ENCODE data around the gene CFAP77. TPM values are rescaled to one million over a fixed set of nuclear protein-coding genes. Genes with fewer than 3 reads are reported as not detected.

CFAP77 gene
- total and polyA plus RNA-seq, 7 experiments from 2014 or later = not detected

DNA sequence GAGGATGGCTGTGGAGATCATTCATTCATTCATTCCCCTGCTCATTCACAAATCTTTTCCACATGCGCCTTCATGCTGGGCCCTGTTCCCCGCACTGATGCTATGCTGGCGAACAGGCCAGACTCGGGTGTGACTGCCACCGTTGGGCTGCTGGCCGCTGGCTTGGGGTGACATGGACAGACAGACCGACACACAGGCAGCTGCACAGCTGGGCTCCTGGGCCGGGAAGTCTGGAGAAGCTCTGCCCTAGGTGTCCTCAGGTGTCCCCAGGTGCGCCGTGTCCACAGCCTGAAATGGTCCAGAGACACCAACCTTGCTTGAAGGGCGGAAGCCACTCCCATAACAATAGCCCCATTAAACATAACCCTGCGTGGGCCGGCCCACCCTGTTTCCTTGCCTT is 137.4 kb downstream of the CFAP77 start:
- Mint-ChIP-seq H3K36me3 (no peaks in the 10 kb centered on the region), H3K27me3 (peaks cover 4 to 26% (median 14%) of the 10 kb centered on the region in 5 donors), H3K4me1 (no peaks in the 10 kb centered on the region), H3K4me3 (no peak overlapping the region), H3K27ac (no peak overlapping the region), H3K9me3 (peaks cover 0 to 2% (median 0%) of the 10 kb centered on the region in 11 donors)
- H3K36me3 ChIP-seq (ENCODE audit: control insufficient read depth in 2 of 3, insufficient read depth in 3 of 3, low read length in 3 of 3) = no peaks in the 10 kb centered on the region
- ATAC-seq (no peak), DNase-seq (no peak)
- H3K4me3 ChIP-seq (ENCODE audit: low read length) = no peak overlapping the region
- CTCF ChIA-PET = no interaction called here
- no peaks in the 10 kb centered on the region for H3K27me3 ChIP-seq (ENCODE audit: control insufficient read depth in 2 of 2, insufficient read depth in 2 of 2, low read length in 2 of 2)
- intact Hi-C loops (cut with micrococcal nuclease) = no loop called here
- no peak overlapping the region for H3K27ac ChIP-seq (ENCODE audit: low read depth, low read length)
- H3K9me3 ChIP-seq (ENCODE audit: control insufficient read depth in 2 of 3, low read length in 3 of 3) = no peaks in the 10 kb centered on the region
- no peaks in the 10 kb centered on the region for H3K4me1 ChIP-seq (ENCODE audit: control insufficient read depth in 2 of 2, insufficient read depth in 2 of 2, low read length in 2 of 2)
- POLR2A ChIA-PET = no interaction called here

DNA sequence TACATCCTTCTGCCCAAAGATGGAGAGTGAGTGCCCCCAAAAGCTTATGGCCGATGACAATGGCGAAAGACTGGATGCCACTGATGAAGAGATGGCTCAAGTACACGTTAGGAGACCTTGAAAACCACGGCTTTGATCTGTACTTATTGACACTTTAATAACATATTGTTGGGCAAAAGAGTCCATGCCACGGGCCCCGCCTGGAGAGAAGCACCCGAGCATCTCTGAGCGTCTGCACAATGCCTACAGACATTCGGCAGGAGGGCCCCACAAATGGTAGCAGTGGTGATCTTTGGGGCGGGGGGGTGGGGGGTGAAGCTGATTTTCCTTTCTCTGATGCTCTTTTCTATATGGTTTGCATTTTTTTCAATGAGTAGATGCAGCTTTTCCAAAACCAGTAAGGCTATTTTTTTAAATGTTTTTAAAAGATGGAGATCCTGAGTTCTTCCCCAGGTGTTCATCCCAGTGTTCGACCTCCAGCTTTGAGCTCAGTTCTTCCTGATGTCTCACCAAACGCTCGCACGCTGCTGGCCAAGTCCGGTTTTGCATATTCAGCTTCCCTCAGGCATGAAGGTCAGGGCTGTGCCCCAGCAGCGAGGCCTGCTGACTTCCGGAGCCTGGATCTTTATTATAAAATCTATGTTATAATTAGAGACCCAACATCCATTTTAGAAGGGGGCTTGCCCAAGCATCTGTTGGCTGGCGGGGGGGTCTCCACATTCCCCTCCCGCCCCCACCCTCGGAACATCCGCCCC is 138.1 kb downstream of the CFAP77 start:
- ChIA-PET CTCF (no interaction called here), POLR2A (no interaction called here)
- Histone ChIP-seq H3K4me1 (ENCODE audit: control insufficient read depth in 2 of 2, insufficient read depth in 2 of 2, low read length in 2 of 2) (no peaks in the 10 kb centered on the region), H3K9me3 (ENCODE audit: control insufficient read depth in 2 of 3, low read length in 3 of 3) (no peaks in the 10 kb centered on the region), H3K4me3 (ENCODE audit: low read length) (no peak overlapping the region), H3K27ac (ENCODE audit: low read depth, low read length) (no peak overlapping the region), H3K27me3 (ENCODE audit: control insufficient read depth in 2 of 2, insufficient read depth in 2 of 2, low read length in 2 of 2) (no peaks in the 10 kb centered on the region), H3K36me3 (ENCODE audit: control insufficient read depth in 2 of 3, insufficient read depth in 3 of 3, low read length in 3 of 3) (no peaks in the 10 kb centered on the region)
- peaks cover 0 to 2% (median 0%) of the 10 kb centered on the region in 11 donors for H3K9me3 Mint-ChIP-seq
- peaks cover 4 to 26% (median 14%) of the 10 kb centered on the region in 5 donors for H3K27me3 Mint-ChIP-seq
- H3K4me3 Mint-ChIP-seq = no peak overlapping the region
- no peaks in the 10 kb centered on the region for H3K4me1 Mint-ChIP-seq
- DNase-seq (no peak), ATAC-seq (no peak)
- no peak overlapping the region for H3K27ac Mint-ChIP-seq
- H3K36me3 Mint-ChIP-seq = no peaks in the 10 kb centered on the region
- intact Hi-C loops (cut with micrococcal nuclease) = no loop called here

DNA sequence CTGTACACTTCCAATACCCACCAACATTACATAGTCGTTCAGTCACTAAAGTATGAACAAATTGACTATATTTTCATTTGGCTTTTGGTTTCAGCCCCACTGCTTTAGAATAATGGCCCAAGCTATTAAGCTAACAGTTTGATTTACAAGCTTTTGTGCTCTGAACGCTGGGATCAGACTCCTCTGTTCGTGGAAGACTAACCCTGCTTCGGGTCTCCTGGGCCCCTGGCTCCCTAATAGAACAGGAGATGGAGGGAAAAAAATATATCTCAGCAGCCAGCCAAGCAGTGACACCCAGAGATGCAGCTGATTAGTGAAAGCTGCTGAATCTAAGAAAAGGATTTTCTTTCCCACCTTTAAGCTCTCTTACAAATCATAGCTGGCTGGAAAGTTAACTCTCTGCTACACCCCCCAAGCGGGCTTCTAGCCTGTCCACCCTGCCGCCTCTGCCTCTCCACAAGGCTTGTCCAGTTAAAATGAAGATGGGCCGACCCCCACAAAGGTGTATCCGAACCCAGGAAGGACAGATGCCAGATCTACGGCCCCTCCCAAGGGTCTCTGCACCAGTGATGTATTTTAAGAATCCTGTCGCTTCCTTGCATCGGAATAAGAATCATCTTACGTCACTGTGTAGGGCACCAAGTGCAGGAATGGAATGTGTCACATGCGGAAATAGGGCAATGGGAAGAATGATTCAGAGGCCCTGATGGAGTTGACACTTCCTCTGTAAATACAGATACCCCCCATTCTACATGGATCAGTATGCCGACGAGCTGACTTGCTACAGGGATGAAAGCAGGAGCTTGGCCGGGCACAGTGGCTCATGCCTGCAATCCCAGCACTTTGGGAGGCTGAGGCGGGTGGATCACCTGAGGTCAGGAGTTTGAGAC is 139.0 kb downstream of the CFAP77 start:
- no peaks in the 10 kb centered on the region for H3K4me1 ChIP-seq (ENCODE audit: control insufficient read depth in 2 of 2, insufficient read depth in 2 of 2, low read length in 2 of 2)
- H3K36me3 ChIP-seq (ENCODE audit: control insufficient read depth in 2 of 3, insufficient read depth in 3 of 3, low read length in 3 of 3) = no peaks in the 10 kb centered on the region
- H3K4me3 Mint-ChIP-seq = no peak overlapping the region
- ATAC-seq = no peak
- H3K4me1 Mint-ChIP-seq = no peaks in the 10 kb centered on the region
- no peaks in the 10 kb centered on the region for H3K27me3 ChIP-seq (ENCODE audit: control insufficient read depth in 2 of 2, insufficient read depth in 2 of 2, low read length in 2 of 2)
- no peaks in the 10 kb centered on the region for H3K36me3 Mint-ChIP-seq
- H3K27me3 Mint-ChIP-seq = peaks cover 4 to 26% (median 14%) of the 10 kb centered on the region in 5 donors
- H3K9me3 ChIP-seq (ENCODE audit: control insufficient read depth in 2 of 3, low read length in 3 of 3) = no peaks in the 10 kb centered on the region
- ChIA-PET POLR2A (no interaction called here), CTCF (no interaction called here)
- no peak overlapping the region for H3K27ac ChIP-seq (ENCODE audit: low read depth, low read length)
- DNase-seq = no peak
- no peak overlapping the region for H3K4me3 ChIP-seq (ENCODE audit: low read length)
- H3K9me3 Mint-ChIP-seq = peaks cover 0 to 2% (median 0%) of the 10 kb centered on the region in 11 donors
- no peak overlapping the region for H3K27ac Mint-ChIP-seq
- intact Hi-C loops (cut with micrococcal nuclease) = no loop called here

DNA sequence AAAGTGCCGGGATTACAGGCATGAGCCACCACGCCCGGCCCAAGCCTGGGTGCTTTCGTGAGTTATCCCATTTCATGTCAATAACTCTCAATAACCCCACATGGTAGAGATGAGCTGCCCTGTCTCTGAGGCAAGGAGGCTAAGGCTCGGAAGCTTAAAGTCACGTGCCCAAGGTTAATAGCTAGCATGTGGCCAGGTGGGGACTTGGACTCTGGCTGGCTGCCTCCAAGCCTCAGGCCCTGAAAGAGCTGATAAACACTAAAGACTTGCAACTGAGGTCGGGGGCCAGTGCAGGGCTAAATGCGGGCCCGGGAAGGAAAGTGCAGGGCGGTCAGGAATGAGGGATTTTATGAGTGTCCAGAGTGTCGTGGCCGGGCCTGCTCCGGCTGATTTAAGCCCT is 141.5 kb downstream of the CFAP77 start:
- no peaks in the 10 kb centered on the region for H3K4me1 ChIP-seq (ENCODE audit: control insufficient read depth in 2 of 2, insufficient read depth in 2 of 2, low read length in 2 of 2)
- ATAC-seq = no peak
- H3K36me3 ChIP-seq (ENCODE audit: control insufficient read depth in 2 of 3, insufficient read depth in 3 of 3, low read length in 3 of 3) = no peaks in the 10 kb centered on the region
- CTCF ChIA-PET = interaction anchor here (0.8 kb wide), 1 partner anchor 1503 kb away, joined by 4 read pairs; no protein-coding TSS in a partner anchor
- POLR2A ChIA-PET = no interaction called here
- H3K4me3 ChIP-seq (ENCODE audit: low read length) = no peak overlapping the region
- intact Hi-C loops (cut with micrococcal nuclease) = no loop called here
- Mint-ChIP-seq H3K27ac (no peak overlapping the region), H3K9me3 (peaks cover 0 to 2% (median 0%) of the 10 kb centered on the region in 11 donors), H3K27me3 (peaks cover 9 to 26% (median 14%) of the 10 kb centered on the region in 5 donors), H3K4me1 (no peaks in the 10 kb centered on the region), H3K36me3 (peaks cover 0 to 4% (median 0%) of the 10 kb centered on the region in 5 donors), H3K4me3 (no peak overlapping the region)
- no peaks in the 10 kb centered on the region for H3K9me3 ChIP-seq (ENCODE audit: control insufficient read depth in 2 of 3, low read length in 3 of 3)
- no peak overlapping the region for H3K27ac ChIP-seq (ENCODE audit: low read depth, low read length)
- DNase-seq = no peak
- H3K27me3 ChIP-seq (ENCODE audit: control insufficient read depth in 2 of 2, insufficient read depth in 2 of 2, low read length in 2 of 2) = no peaks in the 10 kb centered on the region

DNA sequence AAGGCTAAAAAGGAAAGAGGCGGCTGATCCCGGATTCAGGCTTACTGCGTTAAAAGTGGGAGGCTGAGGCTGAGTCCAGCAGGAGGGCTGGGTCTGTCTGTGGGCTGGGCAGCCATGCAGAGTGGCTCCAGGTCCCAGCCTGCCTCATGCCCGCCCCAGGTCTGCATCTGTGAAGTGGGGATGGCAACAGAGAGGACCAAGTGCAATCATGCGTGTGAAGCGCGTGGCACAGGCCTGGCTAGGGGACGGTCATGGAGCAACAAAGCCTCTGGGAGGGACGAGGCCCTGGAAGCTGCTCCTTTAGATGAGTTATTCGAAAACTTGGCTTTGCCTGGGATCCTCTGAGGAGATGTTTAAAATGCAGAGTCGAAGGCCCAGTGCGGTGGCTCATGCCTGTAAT is 142.0 kb downstream of the CFAP77 start:
- Mint-ChIP-seq H3K27ac (no peak overlapping the region), H3K4me1 (no peaks in the 10 kb centered on the region), H3K27me3 (peaks cover 9 to 22% (median 14%) of the 10 kb centered on the region in 5 donors), H3K9me3 (peaks cover 0 to 2% (median 0%) of the 10 kb centered on the region in 11 donors), H3K36me3 (peaks cover 0 to 4% (median 0%) of the 10 kb centered on the region in 5 donors), H3K4me3 (no peak overlapping the region)
- H3K4me3 ChIP-seq (ENCODE audit: low read length) = no peak overlapping the region
- intact Hi-C loops (cut with micrococcal nuclease) = no loop called here
- H3K36me3 ChIP-seq (ENCODE audit: control insufficient read depth in 2 of 3, insufficient read depth in 3 of 3, low read length in 3 of 3) = no peaks in the 10 kb centered on the region
- no peaks in the 10 kb centered on the region for H3K4me1 ChIP-seq (ENCODE audit: control insufficient read depth in 2 of 2, insufficient read depth in 2 of 2, low read length in 2 of 2)
- POLR2A ChIA-PET = no interaction called here
- H3K27ac ChIP-seq (ENCODE audit: low read depth, low read length) = no peak overlapping the region
- H3K27me3 ChIP-seq (ENCODE audit: control insufficient read depth in 2 of 2, insufficient read depth in 2 of 2, low read length in 2 of 2) = no peaks in the 10 kb centered on the region
- CTCF ChIA-PET = interaction anchor here (0.7 to 0.8 kb wide), 2 partner anchors 26 to 1503 kb away, joined by 4 read pairs; no protein-coding TSS in a partner anchor
- no peak for DNase-seq
- no peak for ATAC-seq
- H3K9me3 ChIP-seq (ENCODE audit: control insufficient read depth in 2 of 3, low read length in 3 of 3) = no peaks in the 10 kb centered on the region

DNA sequence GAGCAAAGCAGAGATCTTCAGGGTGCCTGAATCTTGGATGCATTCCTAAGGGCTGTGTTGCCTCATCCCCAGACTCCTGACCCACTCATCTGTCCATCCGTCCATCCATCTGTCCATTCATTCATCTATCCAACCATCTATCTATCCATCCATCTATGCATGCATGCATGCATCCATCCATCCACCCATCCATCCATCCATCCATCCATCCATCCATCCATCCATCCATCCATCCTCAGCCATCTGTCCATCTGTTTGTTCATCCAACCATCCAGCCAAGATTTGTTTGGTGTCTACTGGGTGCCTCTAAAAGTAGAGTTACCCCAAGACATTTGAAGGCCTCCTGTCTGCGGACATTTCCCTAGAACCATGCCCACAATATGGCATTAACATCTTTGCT is 144.7 kb downstream of the CFAP77 start:
- H3K27ac Mint-ChIP-seq = no peak overlapping the region
- H3K4me1 ChIP-seq (ENCODE audit: control insufficient read depth in 2 of 2, insufficient read depth in 2 of 2, low read length in 2 of 2) = no peaks in the 10 kb centered on the region

More for the DNA sequence above, 144.7 kb downstream of the CFAP77 start:
- H3K27ac ChIP-seq (ENCODE audit: low read depth, low read length) = no peak overlapping the region
- H3K4me3 ChIP-seq (ENCODE audit: low read length) = no peak overlapping the region
- ChIA-PET POLR2A (no interaction called here), CTCF (no interaction called here)
- peaks cover 0 to 14% (median 3%) of the 10 kb centered on the region in 5 donors for H3K36me3 Mint-ChIP-seq
- ATAC-seq = no peak
- H3K27me3 Mint-ChIP-seq = peaks cover 4 to 29% (median 17%) of the 10 kb centered on the region in 5 donors
- H3K4me1 Mint-ChIP-seq = no peaks in the 10 kb centered on the region
- intact Hi-C loops (cut with micrococcal nuclease) = no loop called here
- H3K27me3 ChIP-seq (ENCODE audit: control insufficient read depth in 2 of 2, insufficient read depth in 2 of 2, low read length in 2 of 2) = no peaks in the 10 kb centered on the region
- no peaks in the 10 kb centered on the region for H3K36me3 ChIP-seq (ENCODE audit: control insufficient read depth in 2 of 3, insufficient read depth in 3 of 3, low read length in 3 of 3)
- peaks cover 0 to 4% (median 0%) of the 10 kb centered on the region in 3 experiments for H3K9me3 ChIP-seq (ENCODE audit: control insufficient read depth in 2 of 3, low read length in 3 of 3)
- H3K9me3 Mint-ChIP-seq = peaks cover 0 to 5% (median 0%) of the 10 kb centered on the region in 11 donors
- no peak for DNase-seq
- no peak overlapping the region for H3K4me3 Mint-ChIP-seq

Measured in naive thymus-derived CD4-positive, alpha-beta T cell (primary cell).